ENCODE measurements around the gene CTH. TPM values are rescaled to one million over a fixed set of nuclear protein-coding genes. Genes with fewer than 3 reads are reported as not detected.

CTH gene
- total RNA-seq, 6 experiments from 2014 or later: 2.0 to 5.5 (median 3.2) TPM

- Mint-ChIP-seq H3K27ac (no peak overlapping the region), H3K4me3 (no peak overlapping the region), H3K4me1 (ENCODE audit: low read depth) (peaks cover 37% of the 10 kb centered on the region), H3K9me3 (no peaks in the 10 kb centered on the region), H3K27me3 (ENCODE audit: insufficient read depth) (peaks cover 2% of the 10 kb centered on the region), H3K36me3 (ENCODE audit: low read depth) (peaks cover 5% of the 10 kb centered on the region; the same call in 1 of the 2 replicates)
- peak; percentile 18 for DNase-seq
- TF ChIP-seq CTCF (IDR thresholded peaks at IDR 0.05): no peak
These were observed 16.9 kb downstream of the CTH start for GRCh38 chr1:70427976-70428375.

- DNase-seq: peak; percentile 16
- H3K27me3 Mint-ChIP-seq (ENCODE audit: insufficient read depth): peaks cover 2% of the 10 kb centered on the region
- peaks cover 5% of the 10 kb centered on the region; the same call in 1 of the 2 replicates for H3K36me3 Mint-ChIP-seq (ENCODE audit: low read depth)
- peaks cover 37% of the 10 kb centered on the region for H3K4me1 Mint-ChIP-seq (ENCODE audit: low read depth)
- H3K9me3 Mint-ChIP-seq: no peaks in the 10 kb centered on the region
- H3K4me3 Mint-ChIP-seq: no peak overlapping the region; the same call in 1 of the 2 replicates
- H3K27ac Mint-ChIP-seq: 0 out of 2 replicates have a peak overlapping the region, but pooled peaks have one; percentile 47
- no peak for TF ChIP-seq CTCF (IDR thresholded peaks at IDR 0.05)
These were observed 18.2 kb downstream of the CTH start for GRCh38 chr1:70429219-70429618.

- H3K4me1 Mint-ChIP-seq (ENCODE audit: low read depth): peaks cover 37% of the 10 kb centered on the region
- H3K27ac Mint-ChIP-seq: no peak overlapping the region
- H3K36me3 Mint-ChIP-seq (ENCODE audit: low read depth): peaks cover 5% of the 10 kb centered on the region; the same call in 1 of the 2 replicates
- H3K27me3 Mint-ChIP-seq (ENCODE audit: insufficient read depth): no peaks in the 10 kb centered on the region; the same call in 1 of the 2 replicates
- no peak overlapping the region for H3K4me3 Mint-ChIP-seq
- no peaks in the 10 kb centered on the region for H3K9me3 Mint-ChIP-seq
- no peak for DNase-seq
- TF ChIP-seq CTCF (IDR thresholded peaks at IDR 0.05): no peak
These were observed 18.7 kb downstream of the CTH start for GRCh38 chr1:70429757-70430156.

- no peak overlapping the region for H3K27ac Mint-ChIP-seq
- H3K36me3 Mint-ChIP-seq (ENCODE audit: low read depth): peaks cover 5% of the 10 kb centered on the region; the same call in 1 of the 2 replicates
- H3K4me3 Mint-ChIP-seq: no peak overlapping the region
- peaks cover 32% of the 10 kb centered on the region for H3K4me1 Mint-ChIP-seq (ENCODE audit: low read depth)
- no peaks in the 10 kb centered on the region for H3K9me3 Mint-ChIP-seq
- no peaks in the 10 kb centered on the region; the same call in 1 of the 2 replicates for H3K27me3 Mint-ChIP-seq (ENCODE audit: insufficient read depth)
- TF ChIP-seq CTCF (IDR thresholded peaks at IDR 0.05): no peak
- DNase-seq: no peak
These were observed 20.2 kb downstream of the CTH start for GRCh38 chr1:70431317-70431716.

- DNase-seq: no peak
- no peak for TF ChIP-seq CTCF (IDR thresholded peaks at IDR 0.05)
- H3K4me1 Mint-ChIP-seq (ENCODE audit: low read depth): peaks cover 31% of the 10 kb centered on the region
- H3K9me3 Mint-ChIP-seq: no peaks in the 10 kb centered on the region
- no peaks in the 10 kb centered on the region; the same call in 1 of the 2 replicates for H3K27me3 Mint-ChIP-seq (ENCODE audit: insufficient read depth)
- no peak overlapping the region for H3K4me3 Mint-ChIP-seq
- H3K27ac Mint-ChIP-seq: no peak overlapping the region
- H3K36me3 Mint-ChIP-seq (ENCODE audit: low read depth): peaks cover 5% of the 10 kb centered on the region; the same call in 1 of the 2 replicates
These were observed 20.8 kb downstream of the CTH start for GRCh38 chr1:70431874-70432273.
